Endothelial cell (in vitro differentiated cells): ENCODE results near the gene TRAPPC10. TPM values are rescaled to one million over a fixed set of nuclear protein-coding genes. Genes with fewer than 3 reads are reported as not detected.

Source experiments
- DNase-seq: peaks from one replicate; pipeline ENCODE4 v3.0.0; 2021; ENCODE audit warnings: low spot score
- H3K27ac Mint-ChIP-seq: one replicate; pipeline ENCODE4 v1.8.0; 2021; ENCODE audit warnings: mixed read lengths, inconsistent platforms; ENCODE audit not compliant: unreplicated experiment
- H3K27me3 Mint-ChIP-seq: one replicate; pipeline ENCODE4 v1.8.0; 2021; ENCODE audit warnings: mild to moderate bottlenecking, moderate library complexity, mixed read lengths, inconsistent platforms; ENCODE audit not compliant: unreplicated experiment
- H3K36me3 Mint-ChIP-seq: one replicate; pipeline ENCODE4 v1.8.0; 2021; ENCODE audit warnings: mild to moderate bottlenecking, low read depth, mixed read lengths, inconsistent platforms; ENCODE audit not compliant: unreplicated experiment
- H3K4me1 Mint-ChIP-seq: one replicate; pipeline ENCODE4 v1.8.0; 2021; ENCODE audit warnings: mild to moderate bottlenecking, mixed read lengths, inconsistent platforms; ENCODE audit not compliant: unreplicated experiment
- H3K4me3 Mint-ChIP-seq: one replicate; pipeline ENCODE4 v1.8.0; 2021; ENCODE audit warnings: mild to moderate bottlenecking, mixed read lengths, inconsistent platforms; ENCODE audit not compliant: unreplicated experiment
- H3K9me3 Mint-ChIP-seq: one replicate; pipeline ENCODE4 v1.8.0; 2021; ENCODE audit warnings: mixed read lengths, inconsistent platforms; ENCODE audit not compliant: unreplicated experiment
- total RNA-seq: library from RNA; stranded (reverse); fragmentation: NEBNext Ultra II Directional; extraction: Animal tissue kit (Norgen Biotek cat#: 25700); gene quantifications from one replicate; pipeline ENCODE4 v1.2.1, GENCODE V29; 2021; ENCODE audit not compliant: unreplicated experiment
- TF ChIP-seq, protein P1 (sequence below): fragments of 200-600 bp; sonication (generic); IDR thresholded peaks from one replicate; pipeline ENCODE4 v1.5.0; 2021; ENCODE audit warnings: antibody characterized with exemption; ENCODE audit not compliant: unreplicated experiment

TRAPPC10 gene
- total RNA-seq, 1 donor from 2014 or later, result 28.4 TPM

DNA sequence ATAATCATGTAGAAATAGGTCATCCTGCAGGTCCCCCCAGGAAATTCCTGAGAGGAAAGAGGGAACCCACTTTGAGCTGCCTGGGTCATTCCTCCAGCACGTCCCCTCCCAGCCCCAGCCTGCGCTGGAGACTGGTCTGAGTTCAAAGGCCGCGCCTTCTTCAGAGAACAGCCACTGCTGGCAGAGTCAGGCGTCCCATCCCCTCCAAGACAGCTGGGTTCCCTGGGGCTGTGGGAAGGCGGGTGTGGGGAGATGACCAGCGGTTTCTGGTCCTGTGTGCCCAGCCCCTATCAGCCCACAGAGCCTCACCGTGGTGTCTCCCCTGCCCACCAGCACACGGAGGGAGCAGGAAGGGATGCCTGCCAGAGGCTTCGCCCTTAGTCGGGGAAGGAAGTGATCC lies 18.0 kb upstream of the TRAPPC10 start:
- H3K27ac Mint-ChIP-seq, result no peak overlapping the region
- no peaks in the 10 kb centered on the region for H3K27me3 Mint-ChIP-seq
- no peak overlapping the region for H3K4me3 Mint-ChIP-seq
- no peaks in the 10 kb centered on the region for H3K4me1 Mint-ChIP-seq
- TF ChIP-seq, protein P1, sequence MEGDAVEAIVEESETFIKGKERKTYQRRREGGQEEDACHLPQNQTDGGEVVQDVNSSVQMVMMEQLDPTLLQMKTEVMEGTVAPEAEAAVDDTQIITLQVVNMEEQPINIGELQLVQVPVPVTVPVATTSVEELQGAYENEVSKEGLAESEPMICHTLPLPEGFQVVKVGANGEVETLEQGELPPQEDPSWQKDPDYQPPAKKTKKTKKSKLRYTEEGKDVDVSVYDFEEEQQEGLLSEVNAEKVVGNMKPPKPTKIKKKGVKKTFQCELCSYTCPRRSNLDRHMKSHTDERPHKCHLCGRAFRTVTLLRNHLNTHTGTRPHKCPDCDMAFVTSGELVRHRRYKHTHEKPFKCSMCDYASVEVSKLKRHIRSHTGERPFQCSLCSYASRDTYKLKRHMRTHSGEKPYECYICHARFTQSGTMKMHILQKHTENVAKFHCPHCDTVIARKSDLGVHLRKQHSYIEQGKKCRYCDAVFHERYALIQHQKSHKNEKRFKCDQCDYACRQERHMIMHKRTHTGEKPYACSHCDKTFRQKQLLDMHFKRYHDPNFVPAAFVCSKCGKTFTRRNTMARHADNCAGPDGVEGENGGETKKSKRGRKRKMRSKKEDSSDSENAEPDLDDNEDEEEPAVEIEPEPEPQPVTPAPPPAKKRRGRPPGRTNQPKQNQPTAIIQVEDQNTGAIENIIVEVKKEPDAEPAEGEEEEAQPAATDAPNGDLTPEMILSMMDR, result no peak
- H3K9me3 Mint-ChIP-seq, result no peaks in the 10 kb centered on the region
- H3K36me3 Mint-ChIP-seq, result no peaks in the 10 kb centered on the region
- no peak for DNase-seq

DNA sequence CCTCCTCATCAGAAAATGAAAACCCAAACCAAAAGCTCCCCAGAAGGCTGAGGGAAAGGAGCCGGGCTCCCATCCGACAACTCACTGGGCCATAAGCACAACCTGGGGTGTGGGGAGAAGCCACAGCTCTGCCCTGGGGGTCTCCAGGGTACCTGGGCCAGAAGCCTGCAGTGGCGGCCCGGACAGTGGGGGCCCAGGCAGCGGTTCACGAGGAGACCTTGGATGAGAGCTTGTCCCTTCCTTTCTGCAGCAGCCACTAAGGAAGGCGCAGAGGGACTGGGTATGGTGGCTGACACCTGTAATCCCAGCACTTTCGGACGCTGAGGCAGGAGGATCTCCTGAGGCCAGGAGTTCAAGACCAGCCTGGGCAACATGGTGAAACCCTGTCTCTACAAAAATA lies 17.5 kb upstream of the TRAPPC10 start:
- Mint-ChIP-seq H3K27ac (no peak overlapping the region), H3K4me1 (no peaks in the 10 kb centered on the region), H3K27me3 (no peaks in the 10 kb centered on the region), H3K4me3 (no peak overlapping the region), H3K9me3 (no peaks in the 10 kb centered on the region), H3K36me3 (no peaks in the 10 kb centered on the region)
- TF ChIP-seq, protein P1, result no peak
- DNase-seq, result no peak

DNA sequence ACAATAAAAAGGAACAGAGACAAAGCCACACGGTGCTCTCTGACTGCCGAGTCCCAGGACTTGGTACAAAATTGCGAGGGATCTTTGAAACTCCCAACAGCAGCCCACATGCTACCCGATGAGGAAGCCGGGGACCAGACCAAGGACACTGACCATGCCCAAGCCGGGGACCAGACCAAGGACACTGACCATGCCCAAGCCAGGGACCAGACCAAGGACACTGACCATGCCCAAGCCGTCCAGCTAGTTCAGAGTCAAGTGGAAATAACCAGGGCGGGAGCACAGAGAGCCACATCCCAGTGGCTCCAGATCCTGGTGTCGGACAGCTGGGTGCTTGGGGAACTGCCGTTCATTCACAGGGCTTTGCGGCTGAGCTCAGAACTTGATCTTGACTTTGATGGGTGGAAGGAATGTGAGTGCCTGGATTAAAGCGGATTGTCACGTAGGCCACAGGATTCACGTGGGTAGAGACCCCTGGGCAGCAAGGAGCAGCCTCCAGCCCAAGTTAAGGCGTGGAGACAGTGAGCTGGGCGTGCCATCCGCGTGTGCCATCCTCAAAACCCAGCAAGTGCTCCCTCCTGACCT lies 16.5 kb upstream of the TRAPPC10 start:
- H3K27me3 Mint-ChIP-seq, result peaks cover under 1% of the 10 kb centered on the region
- H3K36me3 Mint-ChIP-seq, result no peaks in the 10 kb centered on the region
- no peak overlapping the region for H3K27ac Mint-ChIP-seq
- TF ChIP-seq, protein P1, result no peak
- DNase-seq, result no peak
- H3K9me3 Mint-ChIP-seq, result no peaks in the 10 kb centered on the region
- no peak overlapping the region for H3K4me3 Mint-ChIP-seq
- H3K4me1 Mint-ChIP-seq, result no peaks in the 10 kb centered on the region

DNA sequence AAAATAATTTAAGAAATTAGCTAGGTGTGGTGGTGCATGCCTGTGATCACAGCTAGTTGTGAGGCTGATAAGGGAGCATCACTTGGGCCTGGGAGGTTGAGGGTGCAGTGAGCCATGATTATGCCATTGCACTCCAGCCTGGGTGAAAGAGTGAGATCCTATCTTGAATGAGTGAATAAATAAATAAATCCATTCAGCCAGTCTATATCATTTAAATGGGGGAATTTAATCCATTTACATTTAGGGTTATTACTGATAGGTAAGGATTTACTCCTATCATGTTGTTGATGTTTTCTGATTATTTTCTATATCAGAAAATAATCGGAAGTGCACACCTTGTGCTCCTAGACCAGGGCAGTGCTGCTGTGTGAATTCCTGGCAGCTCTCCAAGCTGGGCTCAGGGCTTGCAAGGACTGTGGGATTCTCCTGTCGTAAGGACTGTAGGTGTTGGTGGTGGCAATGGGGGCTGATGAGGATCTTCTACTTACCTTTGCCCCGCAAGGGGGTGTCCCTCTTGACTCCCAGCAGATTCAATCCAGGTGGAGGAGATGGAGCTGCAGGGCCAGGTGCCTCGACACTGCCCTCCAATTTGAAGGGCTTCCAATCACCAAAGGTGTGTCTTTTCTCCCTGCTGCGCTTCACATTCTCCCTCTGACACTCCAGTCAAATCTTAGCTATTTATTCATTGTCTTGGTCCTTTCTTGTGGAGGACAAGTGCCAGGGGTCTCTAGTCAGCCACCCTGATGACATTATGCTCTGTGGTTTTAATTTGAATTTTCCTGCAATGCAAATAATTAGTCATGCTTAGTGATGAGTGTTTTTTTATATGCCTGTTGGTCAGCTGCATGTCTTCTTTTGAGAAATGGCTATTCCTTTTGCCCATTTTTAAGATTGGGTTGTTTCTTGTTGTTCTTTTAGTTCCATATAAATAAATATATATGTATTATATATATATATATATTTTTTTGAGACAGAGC lies 14.1 kb upstream of the TRAPPC10 start:
- H3K9me3 Mint-ChIP-seq, result no peaks in the 10 kb centered on the region
- no peak for DNase-seq
- H3K27ac Mint-ChIP-seq, result no peak overlapping the region
- no peaks in the 10 kb centered on the region for H3K36me3 Mint-ChIP-seq
- peaks cover 2% of the 10 kb centered on the region for H3K27me3 Mint-ChIP-seq
- H3K4me3 Mint-ChIP-seq, result no peak overlapping the region
- no peaks in the 10 kb centered on the region for H3K4me1 Mint-ChIP-seq
- TF ChIP-seq, protein P1, result no peak

DNA sequence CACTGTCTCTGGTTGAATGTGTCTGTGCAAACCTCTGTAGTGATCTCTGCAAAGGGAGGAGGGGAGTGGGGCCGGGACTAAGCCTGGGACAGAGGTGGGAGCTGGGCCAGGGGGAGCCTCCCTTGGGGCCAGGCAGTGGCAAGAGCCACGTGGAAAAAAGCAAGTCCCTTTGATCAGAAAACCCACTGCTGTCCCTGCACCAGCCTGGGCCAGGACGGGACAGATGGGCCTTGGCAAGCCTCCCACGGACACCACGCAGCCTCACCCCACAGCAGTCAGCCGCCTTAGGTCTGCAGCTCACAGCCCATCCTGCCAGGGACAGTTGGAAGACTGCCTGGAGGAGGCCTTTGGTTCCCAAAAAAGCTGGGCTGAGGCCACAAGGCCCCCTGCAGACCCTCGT lies 11.7 kb upstream of the TRAPPC10 start:
- Mint-ChIP-seq H3K9me3 (no peaks in the 10 kb centered on the region), H3K36me3 (no peaks in the 10 kb centered on the region), H3K27me3 (peaks cover 2% of the 10 kb centered on the region), H3K4me1 (no peaks in the 10 kb centered on the region), H3K4me3 (no peak overlapping the region), H3K27ac (no peak overlapping the region)
- DNase-seq, result no peak
- TF ChIP-seq, protein P1, result no peak
